Measurements from ENCODE around the gene GLRX5.

DNA sequence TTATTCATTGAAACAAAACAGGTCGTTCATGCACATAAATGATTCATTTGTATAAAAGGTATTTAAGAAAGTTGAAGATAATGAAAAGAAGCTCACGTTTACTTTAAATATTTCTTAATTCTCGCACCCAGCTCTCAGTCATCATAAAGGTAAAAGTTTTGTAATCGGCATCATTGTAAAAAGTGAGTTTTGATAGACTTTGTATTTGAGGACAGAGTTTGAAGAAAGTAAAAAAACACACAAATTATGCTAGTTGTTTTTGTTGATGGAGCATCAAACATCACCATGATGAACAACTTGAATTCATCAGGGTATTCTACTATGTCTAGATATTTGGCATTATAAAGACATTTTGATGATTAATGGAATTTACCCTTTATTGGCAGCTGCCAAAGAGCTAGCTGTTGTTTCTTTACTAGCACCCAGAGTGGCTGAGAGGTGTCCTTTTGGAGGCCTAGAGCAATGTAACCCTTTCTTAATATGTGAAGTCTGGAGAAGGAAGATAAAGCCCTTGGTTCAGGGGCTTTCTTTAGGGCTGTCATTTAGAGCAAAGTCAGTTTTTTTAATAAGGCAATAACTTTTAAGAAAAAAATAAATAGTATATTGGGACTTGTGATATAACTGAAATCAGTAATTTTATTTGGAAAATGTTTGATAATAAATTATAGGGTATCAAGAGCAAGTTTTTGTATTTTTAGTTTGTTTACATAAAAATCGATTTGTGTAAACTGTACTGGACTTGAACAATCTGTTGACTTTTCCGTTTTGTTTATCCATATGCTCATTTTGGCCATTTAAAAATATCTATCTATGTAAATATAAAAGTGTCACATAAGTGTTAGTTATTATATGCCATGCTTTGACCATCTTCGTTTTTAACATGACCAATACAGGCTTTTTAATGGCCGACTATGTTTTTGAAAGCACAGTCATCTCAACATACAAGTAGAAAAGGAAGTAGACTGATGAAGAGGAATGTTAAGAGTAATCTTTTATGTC, 7.4 kb downstream of the GLRX5 start:
- TF ChIP-seq, protein P1, sequence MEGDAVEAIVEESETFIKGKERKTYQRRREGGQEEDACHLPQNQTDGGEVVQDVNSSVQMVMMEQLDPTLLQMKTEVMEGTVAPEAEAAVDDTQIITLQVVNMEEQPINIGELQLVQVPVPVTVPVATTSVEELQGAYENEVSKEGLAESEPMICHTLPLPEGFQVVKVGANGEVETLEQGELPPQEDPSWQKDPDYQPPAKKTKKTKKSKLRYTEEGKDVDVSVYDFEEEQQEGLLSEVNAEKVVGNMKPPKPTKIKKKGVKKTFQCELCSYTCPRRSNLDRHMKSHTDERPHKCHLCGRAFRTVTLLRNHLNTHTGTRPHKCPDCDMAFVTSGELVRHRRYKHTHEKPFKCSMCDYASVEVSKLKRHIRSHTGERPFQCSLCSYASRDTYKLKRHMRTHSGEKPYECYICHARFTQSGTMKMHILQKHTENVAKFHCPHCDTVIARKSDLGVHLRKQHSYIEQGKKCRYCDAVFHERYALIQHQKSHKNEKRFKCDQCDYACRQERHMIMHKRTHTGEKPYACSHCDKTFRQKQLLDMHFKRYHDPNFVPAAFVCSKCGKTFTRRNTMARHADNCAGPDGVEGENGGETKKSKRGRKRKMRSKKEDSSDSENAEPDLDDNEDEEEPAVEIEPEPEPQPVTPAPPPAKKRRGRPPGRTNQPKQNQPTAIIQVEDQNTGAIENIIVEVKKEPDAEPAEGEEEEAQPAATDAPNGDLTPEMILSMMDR (IDR thresholded peaks at IDR 0.05), result no peak
- TF ChIP-seq POLR2A (IDR thresholded peaks at IDR 0.05) (no peak), EP300 (IDR thresholded peaks at IDR 0.05; ENCODE audit: low read depth) (no peak), POLR2AphosphoS5 (IDR thresholded peaks at IDR 0.05) (no peak)
